GM12878 (cell line): Measurements from ENCODE around the gene DIDO1. TPM values are rescaled to one million over a fixed set of nuclear protein-coding genes. Genes with fewer than 3 reads are reported as not detected.

Experiments
- ATAC-seq: fragments of 200-7000 bp; cut with Tn5 transposase; 3 replicates; pipeline ENCODE4 v1.9.1; 2020; ENCODE audit warnings: mild to moderate bottlenecking, moderate library complexity
- BruUV-seq: library from RNA; stranded (reverse); fragments of 400-500 nt; replicated peaks from 2 replicates; lab custom pipeline; 2021; lab: Mats Ljungman, UMichigan
- CTCF ChIA-PET: fragments of 300-600 bp; sonication (Branson Sonifier 250); formaldehyde crosslinking; extraction: SDS; loops from one replicate; lab custom pipeline; 2021; ENCODE audit warnings: inconsistent platforms; lab: Yijun Ruan, JAX
- POLR2A ChIA-PET: fragments of 350-600 bp; formaldehyde crosslinking; extraction: SDS; loops from one replicate; lab custom pipeline; 2021; ENCODE audit warnings: inconsistent platforms; lab: Charles Lee
- RAD21 ChIA-PET: fragments of 300-600 bp; sonication (Branson Sonifier 250); formaldehyde crosslinking; loops from one replicate; lab custom pipeline; 2023; ENCODE audit warnings: antibody characterized with exemption; ENCODE audit not compliant: unreplicated experiment; lab: Charles Lee
- SMC1A ChIA-PET: fragments of 300-600 bp; sonication (Branson Sonifier 250); formaldehyde crosslinking; loops from one replicate; lab custom pipeline; 2023; ENCODE audit not compliant: unreplicated experiment, uncharacterized antibody; lab: Charles Lee
- DNase-seq: peaks from one replicate; pipeline ENCODE4 v3.0.0-alpha.2; 2011; ENCODE audit warnings: low read depth, low spot score
- FAIRE-seq: peaks from 3 replicates; lab custom pipeline; 2011; peaks lifted over from hg19 to GRCh38; lab: Jason Lieb, UNC
- H2AFZ ChIP-seq: 2 replicates; pipeline ENCODE4 v1.6.0; 2011; ENCODE audit warnings: low read depth, low read length, control low read depth; ENCODE audit not compliant: control insufficient read depth
- H3K27ac ChIP-seq: 2 replicates; pipeline ENCODE4 v1.5.1; 2011; ENCODE audit warnings: control low read depth; ENCODE audit not compliant: control insufficient read depth, insufficient read depth
- H3K27me3 ChIP-seq, 2 experiments: replicated peaks in 1 of 2; 2 replicates each; pipeline versions ENCODE4 v1.6.0 to v1.6.1; 2011; ENCODE audit warnings: low read length in 1 of 2; ENCODE audit not compliant: control insufficient read depth in 2 of 2, insufficient read depth in 2 of 2
- H3K36me3 ChIP-seq, 2 experiments: 2 replicates each; pipeline ENCODE4 v1.5.1; 2011; ENCODE audit warnings: low read length in 1 of 2; ENCODE audit not compliant: control insufficient read depth in 2 of 2, insufficient read depth in 2 of 2
- H3K4me1 ChIP-seq: 2 replicates; pipeline ENCODE4 v1.6.1; 2011; ENCODE audit warnings: mild to moderate bottlenecking, low read length, moderate library complexity, mixed read lengths; ENCODE audit not compliant: control insufficient read depth, insufficient read depth
- H3K4me2 ChIP-seq: 2 replicates; pipeline ENCODE4 v1.6.0; 2011; ENCODE audit warnings: control low read depth; ENCODE audit not compliant: control insufficient read depth, insufficient read depth
- H3K4me3 ChIP-seq: fragments of 200-600 bp; sonication (generic); 2 replicates; pipeline ENCODE4 v1.5.1; 2016
- H3K79me2 ChIP-seq: 2 replicates; pipeline ENCODE4 v1.6.0; 2011; ENCODE audit warnings: low read length; ENCODE audit not compliant: control insufficient read depth, insufficient read depth
- H3K9ac ChIP-seq: 2 replicates; pipeline ENCODE4 v1.8.0; 2011; ENCODE audit warnings: low read length, control low read depth, mixed read lengths; ENCODE audit not compliant: control insufficient read depth, insufficient read depth
- H3K9me3 ChIP-seq: replicated peaks from 3 replicates; pipeline ENCODE4 v1.5.1; 2011; ENCODE audit warnings: mild to moderate bottlenecking, low read length; ENCODE audit not compliant: control insufficient read depth, insufficient read depth
- H4K20me1 ChIP-seq: 2 replicates; pipeline ENCODE4 v1.6.0; 2011; ENCODE audit not compliant: control insufficient read depth, insufficient read depth
- HDAC2 ChIP-seq: fragments of 200-600 bp; sonication (generic); IDR thresholded peaks from 2 replicates; pipeline ENCODE4 v1.6.1; 2017
- SMAD1 ChIP-seq: fragments of 450-650 bp; IDR thresholded peaks from 2 replicates; pipeline ENCODE4 v1.6.1; 2018; ENCODE audit warnings: mild to moderate bottlenecking, low read depth; ENCODE audit not compliant: partially characterized antibody
- WGBS: methylation state at CpG from one replicate; pipeline ENCODE4 v1.1.6; 2016; ENCODE audit warnings: low lambda C conversion rate; ENCODE audit not compliant: insufficient replicate concordance, insufficient coverage; ENCODE audit errors: missing lambda C conversion rate; 5-methylcytosine and 5-hydroxymethylcytosine counted together
- in situ Hi-C: fragments of 300-500 bp; cut with MboI; formaldehyde crosslinking; loops from 9 replicates; pipeline ENCODE4 v1.14.3; 2018; ENCODE audit warnings: mixed read lengths
- intact Hi-C: fragments of 100-400 bp; cut with micrococcal nuclease; formaldehyde crosslinking; loops from one replicate; pipeline ENCODE4 v1.14.2; 2022; ENCODE audit not compliant: unreplicated experiment
- polyA plus RNA-seq, 11 experiments: library from polyadenylated mRNA; depleted of rRNA in 4 of 11; unstranded in 6 of 11; stranded (reverse) in 5 of 11; fragments of >200 nt; fragmentation: Nextera tagmentation in 4 of 11; fragmentation: Illumina TruSeq in 1 of 11; extraction: Ambion mirVana in 4 of 11; extraction: Trizol in 1 of 11; gene quantifications; 1 replicate in 1 of 11; 2 replicates in 10 of 11; pipeline versions ENCODE4 v1.2.1 to v1.2.3, GENCODE V29; 2011 to 2016; ENCODE audit warnings: inconsistent platforms in 2 of 11, missing spikeins in 2 of 11, low read depth in 1 of 11
- total RNA-seq, 4 experiments: library from RNA; depleted of rRNA in 3 of 4; stranded (reverse); fragments of >200 nt in 3 of 4; fragmentation: Illumina TruSeq in 1 of 4; extraction: Trizol in 1 of 4; gene quantifications; 2 replicates each; pipeline versions ENCODE4 v1.2.1 to v1.2.3, GENCODE V29; 2013 to 2021
- TF ChIP-seq, protein P1 (sequence below): fragments of 450-650 bp; IDR thresholded peaks from 2 replicates; pipeline ENCODE4 v1.6.1; 2017; ENCODE audit warnings: mild to moderate bottlenecking, moderate library complexity
- TF ChIP-seq, protein P2 (sequence below): fragments of 150-350 bp; IDR thresholded peaks from 2 replicates; pipeline ENCODE4 v1.6.1; 2014; ENCODE audit warnings: mild to moderate bottlenecking, low read depth, low read length
- TF ChIP-seq, protein P3 (sequence below): IDR thresholded peaks from 2 replicates; pipeline ENCODE4 v1.6.1; 2011; ENCODE audit warnings: borderline replicate concordance, low read depth, mild to moderate bottlenecking, moderate library complexity, low read length; ENCODE audit not compliant: insufficient read depth, poor library complexity, severe bottlenecking

DIDO1 gene
- total and polyA plus RNA-seq, 10 of the 15 experiments (the other 5 are each of a cell fraction or from before 2014, with no cell fraction given) = 5.5 to 56.4 (median 38.4) TPM

DNA sequence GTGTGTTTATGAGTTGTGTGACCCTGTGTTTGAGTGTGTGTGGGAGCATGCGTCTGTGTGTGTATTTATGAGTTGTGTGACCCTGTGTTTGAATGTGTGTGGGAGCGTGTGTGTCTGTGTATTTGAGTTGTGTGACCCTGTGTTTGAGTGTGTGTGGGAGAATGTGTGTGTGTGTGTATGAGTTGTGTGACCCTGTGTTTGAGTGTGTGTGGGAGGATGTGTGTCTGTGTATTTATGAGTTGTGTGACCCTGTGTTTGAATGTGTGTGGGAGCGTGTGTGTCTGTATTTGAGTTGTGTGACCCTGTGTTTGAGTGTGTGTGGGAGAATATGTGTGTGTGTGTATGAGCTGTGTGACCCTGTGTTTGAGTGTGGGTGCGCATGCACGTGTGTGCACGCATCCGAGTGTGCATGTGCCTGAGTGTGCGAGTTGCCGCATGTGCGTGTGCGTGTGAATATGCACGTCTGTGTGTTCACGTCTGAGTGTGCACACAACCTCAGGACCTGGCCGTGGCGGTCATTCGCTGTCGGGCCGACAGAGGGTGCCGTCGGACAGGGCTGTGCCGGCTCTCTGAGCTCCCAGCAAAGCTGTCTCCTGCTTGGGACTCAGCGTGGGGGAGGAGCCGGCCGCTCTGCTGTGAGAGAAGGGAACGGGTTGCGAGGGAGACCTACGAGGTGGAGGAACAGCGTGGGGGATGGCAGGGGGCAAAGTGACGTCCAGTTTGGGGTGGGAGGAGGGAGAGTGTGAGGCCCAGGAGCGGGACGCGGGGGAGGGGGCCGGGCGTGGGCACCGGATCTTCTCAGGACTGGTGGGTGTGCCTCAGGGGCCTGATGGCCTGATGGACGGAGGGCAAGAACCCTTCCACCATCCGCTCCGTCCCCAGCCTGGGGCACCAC is 45.9 kb upstream of the DIDO1 start (continued):
- TF ChIP-seq HDAC2 = no peak
- TF ChIP-seq, protein P1, sequence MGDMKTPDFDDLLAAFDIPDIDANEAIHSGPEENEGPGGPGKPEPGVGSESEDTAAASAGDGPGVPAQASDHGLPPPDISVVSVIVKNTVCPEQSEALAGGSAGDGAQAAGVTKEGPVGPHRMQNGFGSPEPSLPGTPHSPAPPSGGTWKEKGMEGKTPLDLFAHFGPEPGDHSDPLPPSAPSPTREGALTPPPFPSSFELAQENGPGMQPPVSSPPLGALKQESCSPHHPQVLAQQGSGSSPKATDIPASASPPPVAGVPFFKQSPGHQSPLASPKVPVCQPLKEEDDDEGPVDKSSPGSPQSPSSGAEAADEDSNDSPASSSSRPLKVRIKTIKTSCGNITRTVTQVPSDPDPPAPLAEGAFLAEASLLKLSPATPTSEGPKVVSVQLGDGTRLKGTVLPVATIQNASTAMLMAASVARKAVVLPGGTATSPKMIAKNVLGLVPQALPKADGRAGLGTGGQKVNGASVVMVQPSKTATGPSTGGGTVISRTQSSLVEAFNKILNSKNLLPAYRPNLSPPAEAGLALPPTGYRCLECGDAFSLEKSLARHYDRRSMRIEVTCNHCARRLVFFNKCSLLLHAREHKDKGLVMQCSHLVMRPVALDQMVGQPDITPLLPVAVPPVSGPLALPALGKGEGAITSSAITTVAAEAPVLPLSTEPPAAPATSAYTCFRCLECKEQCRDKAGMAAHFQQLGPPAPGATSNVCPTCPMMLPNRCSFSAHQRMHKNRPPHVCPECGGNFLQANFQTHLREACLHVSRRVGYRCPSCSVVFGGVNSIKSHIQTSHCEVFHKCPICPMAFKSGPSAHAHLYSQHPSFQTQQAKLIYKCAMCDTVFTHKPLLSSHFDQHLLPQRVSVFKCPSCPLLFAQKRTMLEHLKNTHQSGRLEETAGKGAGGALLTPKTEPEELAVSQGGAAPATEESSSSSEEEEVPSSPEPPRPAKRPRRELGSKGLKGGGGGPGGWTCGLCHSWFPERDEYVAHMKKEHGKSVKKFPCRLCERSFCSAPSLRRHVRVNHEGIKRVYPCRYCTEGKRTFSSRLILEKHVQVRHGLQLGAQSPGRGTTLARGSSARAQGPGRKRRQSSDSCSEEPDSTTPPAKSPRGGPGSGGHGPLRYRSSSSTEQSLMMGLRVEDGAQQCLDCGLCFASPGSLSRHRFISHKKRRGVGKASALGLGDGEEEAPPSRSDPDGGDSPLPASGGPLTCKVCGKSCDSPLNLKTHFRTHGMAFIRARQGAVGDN = 0 out of 2 replicates have a peak, but pooled peaks have one; percentile 15
- no peak for TF ChIP-seq SMAD1

DNA sequence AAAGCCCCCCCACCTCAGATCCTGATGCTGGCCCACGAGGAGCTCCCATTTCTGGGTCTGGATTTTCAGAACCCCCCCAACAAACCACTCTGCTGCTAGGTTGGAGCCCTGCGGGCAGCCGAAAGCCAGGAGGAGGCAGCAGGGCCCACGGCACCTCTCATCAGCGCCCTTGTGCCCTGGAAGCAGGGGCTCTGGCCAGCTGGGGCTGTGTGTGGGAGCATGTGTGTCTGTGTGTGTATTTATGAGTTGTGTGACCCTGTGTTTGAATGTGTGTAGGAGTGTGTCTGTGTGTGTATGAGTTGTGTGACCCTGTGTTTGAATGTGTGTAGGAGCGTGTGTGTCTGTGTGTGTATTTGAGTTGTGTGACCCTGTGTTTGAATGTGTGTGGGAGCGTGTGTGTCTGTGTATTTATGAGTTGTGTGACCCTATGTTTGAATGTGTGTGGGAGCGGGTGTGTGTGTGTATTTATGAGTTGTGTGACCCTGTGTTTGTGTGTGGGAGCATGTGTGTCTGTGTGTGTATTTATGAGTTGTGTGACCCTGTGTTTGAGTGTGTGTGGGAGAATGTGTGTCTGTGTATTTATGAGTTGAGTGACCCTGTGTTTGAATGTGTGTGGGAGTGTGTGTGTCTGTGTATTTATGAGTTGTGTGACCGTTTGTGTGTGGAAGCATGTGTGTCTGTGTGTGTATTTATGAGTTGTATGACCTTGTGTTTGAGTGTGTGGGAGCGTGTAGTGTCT is 45.1 kb upstream of the DIDO1 start:
- peaks cover 7% of the 10 kb centered on the region for H3K4me1 ChIP-seq
- ChIA-PET RAD21 (interaction anchor here (0.6 to 1.8 kb wide), 5 partner anchors 9 to 316 kb away, joined by 3 to 16 read pairs (median 4); no protein-coding TSS in a partner anchor), SMC1A (interaction anchor here (1.3 to 1.7 kb wide), 5 partner anchors 17 to 70 kb away, joined by 4 to 15 read pairs (median 7); no protein-coding TSS in a partner anchor), POLR2A (interaction anchor here (0.6 to 2.7 kb wide), 3 partner anchors 17 to 557 kb away, joined by 3 to 7 read pairs (median 4); no protein-coding TSS in a partner anchor), CTCF (interaction anchor here (0.6 to 2.0 kb wide), 11 partner anchors 14 to 208 kb away, joined by 3 to 8 read pairs (median 3); no protein-coding TSS in a partner anchor)
- no TSS peak for BruUV-seq
- no peaks in the 10 kb centered on the region for H4K20me1 ChIP-seq
- H2AFZ ChIP-seq = no peak overlapping the region
- H3K36me3 ChIP-seq = no peaks in the 10 kb centered on the region; a peak in 1 of 4 replicates
- no peak overlapping the region for H3K9ac ChIP-seq
- peaks cover 0 to 6% of the 10 kb centered on the region in 2 experiments; a peak in 2 of 4 replicates for H3K27me3 ChIP-seq
- FAIRE-seq (peak; percentile 62), ATAC-seq (no peak), DNase-seq (no peak)
- TF ChIP-seq, protein P2, sequence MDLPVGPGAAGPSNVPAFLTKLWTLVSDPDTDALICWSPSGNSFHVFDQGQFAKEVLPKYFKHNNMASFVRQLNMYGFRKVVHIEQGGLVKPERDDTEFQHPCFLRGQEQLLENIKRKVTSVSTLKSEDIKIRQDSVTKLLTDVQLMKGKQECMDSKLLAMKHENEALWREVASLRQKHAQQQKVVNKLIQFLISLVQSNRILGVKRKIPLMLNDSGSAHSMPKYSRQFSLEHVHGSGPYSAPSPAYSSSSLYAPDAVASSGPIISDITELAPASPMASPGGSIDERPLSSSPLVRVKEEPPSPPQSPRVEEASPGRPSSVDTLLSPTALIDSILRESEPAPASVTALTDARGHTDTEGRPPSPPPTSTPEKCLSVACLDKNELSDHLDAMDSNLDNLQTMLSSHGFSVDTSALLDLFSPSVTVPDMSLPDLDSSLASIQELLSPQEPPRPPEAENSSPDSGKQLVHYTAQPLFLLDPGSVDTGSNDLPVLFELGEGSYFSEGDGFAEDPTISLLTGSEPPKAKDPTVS = no peak
- TF ChIP-seq, protein P3, sequence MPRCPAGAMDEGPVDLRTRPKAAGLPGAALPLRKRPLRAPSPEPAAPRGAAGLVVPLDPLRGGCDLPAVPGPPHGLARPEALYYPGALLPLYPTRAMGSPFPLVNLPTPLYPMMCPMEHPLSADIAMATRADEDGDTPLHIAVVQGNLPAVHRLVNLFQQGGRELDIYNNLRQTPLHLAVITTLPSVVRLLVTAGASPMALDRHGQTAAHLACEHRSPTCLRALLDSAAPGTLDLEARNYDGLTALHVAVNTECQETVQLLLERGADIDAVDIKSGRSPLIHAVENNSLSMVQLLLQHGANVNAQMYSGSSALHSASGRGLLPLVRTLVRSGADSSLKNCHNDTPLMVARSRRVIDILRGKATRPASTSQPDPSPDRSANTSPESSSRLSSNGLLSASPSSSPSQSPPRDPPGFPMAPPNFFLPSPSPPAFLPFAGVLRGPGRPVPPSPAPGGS = peak; percentile 15
- H3K79me2 ChIP-seq = no peaks in the 10 kb centered on the region
- no peaks in the 10 kb centered on the region for H3K9me3 ChIP-seq
- in situ Hi-C loops (no loop called here), intact Hi-C loops (no loop called here)
- WGBS = 54% methylated on average over 10 of the region's 10 CpGs
- no peak overlapping the region for H3K27ac ChIP-seq
- H3K4me2 ChIP-seq = no peak overlapping the region
- H3K4me3 ChIP-seq = no peak overlapping the region
